Activated CD8-positive, alpha-beta memory T cell treated with anti-CD3 and anti-CD28 coated beads for 24 hours (primary cell): ENCODE measurements around the gene HAUS7.
"Not testable (repeated sequence)": the region's sequence is repeated elsewhere in the genome, so short reads cannot be mapped to it uniquely, and the experiment has no call there.

Experiments used
- DNase-seq: peaks from one replicate; pipeline ENCODE4 v3.0.0-alpha.2; 2020

HAUS7 gene

GRCh38 chrX:153406903-153407302, 63.5 kb downstream of the HAUS7 start:
- DNase-seq = no peak

- no peak for DNase-seq
These were observed 64.4 kb downstream of the HAUS7 start for GRCh38 chrX:153406011-153406410.

GRCh38 chrX:153405426-153405825, 65.0 kb downstream of the HAUS7 start:
- no peak for DNase-seq

DNA sequence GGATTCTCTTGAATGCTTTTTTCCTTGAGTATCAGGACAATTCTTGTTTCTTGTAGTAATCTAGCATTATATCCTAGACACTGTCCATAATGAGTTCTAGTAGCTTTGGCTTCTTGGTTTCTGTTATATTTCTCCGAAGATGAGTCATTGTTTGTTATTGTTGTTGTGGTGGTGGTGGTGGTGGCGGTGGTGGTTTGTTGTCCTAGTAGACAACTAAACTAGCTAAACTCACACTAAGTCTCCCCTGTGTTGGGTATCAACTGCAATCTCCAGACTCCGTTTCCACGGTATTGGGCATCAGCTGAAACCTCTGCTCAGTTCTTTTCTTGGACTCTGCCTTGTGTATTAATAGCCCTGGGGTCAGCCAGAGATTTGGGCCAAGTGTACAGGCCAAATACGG, 66.0 kb downstream of the HAUS7 start:
- DNase-seq = not testable (repeated sequence)

- no peak for DNase-seq
These were observed 69.1 kb downstream of the HAUS7 start, which contains the start of gene PNMA6E for GRCh38 chrX:153401133-153401764. Gene PNMA6E (minus strand): TSS chrX:153401350. CDS start chrX:153398849, 2,501 bp downstream.

- peak; percentile 78 for DNase-seq
These were observed 69.9 kb downstream of the HAUS7 start for GRCh38 chrX:153400146-153401132.

- no peak for DNase-seq
These were observed 72.0 kb downstream of the HAUS7 start for GRCh38 chrX:153398275-153398960.
